NCI-H1048 (cell line): ENCODE data around the gene ING5.
"Not testable (repeated sequence)": the region's sequence is repeated elsewhere in the genome, so short reads cannot be mapped to it uniquely, and the experiment has no call there.

Source experiments
- DNase-seq: peaks from one replicate; lab custom pipeline; 2025; lab: John Stamatoyannopoulos, UW

ING5 gene

DNA sequence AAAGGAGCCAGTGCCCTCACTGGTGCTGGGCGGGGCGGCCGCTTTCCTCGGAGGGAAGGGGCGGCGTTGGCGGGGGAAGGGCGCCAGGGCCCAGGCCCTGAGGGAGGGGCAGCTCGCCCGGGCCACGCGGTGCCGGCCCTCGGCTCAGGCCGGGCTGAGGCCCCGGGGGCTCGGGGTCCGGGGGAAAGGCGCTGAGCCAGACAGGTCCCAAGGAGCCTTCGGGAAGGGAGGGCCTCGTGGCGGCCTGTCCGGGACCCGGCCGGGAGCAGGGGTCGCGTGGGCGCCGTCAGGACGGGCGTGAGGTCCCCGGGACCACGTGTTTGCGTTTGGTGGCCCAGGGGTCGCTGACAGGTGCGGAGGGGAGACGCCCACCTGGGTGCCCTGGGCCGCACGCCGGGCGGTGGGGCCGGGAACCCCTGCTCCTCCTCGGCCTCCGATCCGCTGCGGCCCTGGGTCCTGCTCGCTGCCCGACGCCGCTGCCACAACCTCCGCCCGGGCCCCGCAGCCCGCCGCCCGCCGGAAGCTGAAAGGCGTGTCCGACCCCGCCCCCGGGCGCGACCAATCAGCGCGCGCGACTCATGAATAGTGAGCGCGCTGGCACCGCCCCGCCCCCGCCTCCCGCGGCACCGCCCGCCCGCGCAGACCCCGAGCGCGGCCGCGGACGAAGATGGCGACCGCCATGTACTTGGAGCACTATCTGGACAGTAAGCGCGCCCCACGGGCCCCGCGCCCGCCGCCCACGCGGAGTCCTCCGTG, at the start of gene ING5:
ING5 (plus strand) TSS at position 641 of the 756 bp plus-strand sequence; CDS start at position 668, 27 bp downstream.
- DNase-seq: peak; percentile 79

DNA sequence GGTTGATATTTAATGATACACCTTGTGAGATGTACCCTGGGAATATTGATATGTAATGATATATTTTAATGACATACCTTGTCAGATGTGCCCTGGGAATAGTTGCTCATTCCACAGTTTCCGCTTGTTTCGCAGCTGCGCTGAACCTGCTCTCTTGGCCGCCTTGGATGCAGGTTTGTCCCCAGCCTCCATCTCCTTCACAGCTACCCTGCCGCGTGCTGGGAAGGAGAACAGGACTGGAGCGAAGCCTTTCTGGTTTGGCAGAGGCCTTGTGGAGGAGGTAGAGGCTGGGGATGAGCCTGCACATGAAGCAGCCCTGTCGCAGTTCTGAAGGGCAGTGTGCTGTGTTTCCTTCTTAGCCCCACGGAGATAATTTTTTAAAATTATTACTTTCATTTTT, 49.7 kb upstream of the ING5 start:
- DNase-seq: no peak

DNA sequence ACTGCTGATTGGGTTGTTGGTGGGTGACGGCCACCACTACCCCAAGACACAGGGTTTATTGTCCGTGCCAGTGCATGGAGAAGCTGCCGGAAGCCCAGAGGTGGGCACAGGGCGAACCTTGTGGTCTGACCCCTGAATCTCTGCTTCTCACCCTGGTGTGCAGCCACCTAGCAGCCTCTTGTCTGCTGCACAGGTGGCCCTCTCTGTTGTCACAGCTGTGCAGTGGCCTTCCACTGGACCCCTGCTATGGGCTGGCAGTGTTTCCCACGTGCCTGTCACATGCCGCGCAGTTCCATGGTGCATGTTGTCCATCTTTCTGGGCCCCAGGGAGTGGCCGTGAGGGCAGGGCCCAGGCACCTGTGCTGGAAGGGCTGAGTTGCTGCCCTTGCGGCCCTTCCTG, 49.1 kb upstream of the ING5 start:
- no peak for DNase-seq

DNA sequence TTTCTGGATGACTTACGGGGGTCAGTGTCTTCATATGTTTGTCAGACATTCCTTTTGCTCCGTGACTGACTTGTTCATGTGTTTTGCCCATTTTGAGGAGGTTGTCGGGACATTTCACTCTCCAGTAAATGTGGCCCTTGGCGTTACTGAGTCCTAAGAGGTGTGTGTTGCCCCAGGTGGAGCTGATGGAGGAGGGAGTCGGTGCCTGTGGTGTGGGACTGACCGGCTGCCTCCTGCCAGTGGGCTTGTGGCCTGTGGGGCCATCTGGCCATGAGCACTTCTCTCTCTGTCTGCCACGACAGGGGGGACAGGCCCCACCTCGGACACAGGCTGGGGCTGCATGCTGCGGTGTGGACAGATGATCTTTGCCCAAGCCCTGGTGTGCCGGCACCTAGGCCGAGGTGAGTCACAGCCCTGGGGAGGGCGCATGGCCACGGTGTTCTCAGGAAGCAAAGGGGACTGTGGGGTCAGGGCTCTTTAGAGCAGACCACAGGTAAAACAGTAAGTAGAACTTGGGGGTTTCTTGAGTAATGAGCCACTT, 48.6 kb upstream of the ING5 start:
- no peak for DNase-seq

DNA sequence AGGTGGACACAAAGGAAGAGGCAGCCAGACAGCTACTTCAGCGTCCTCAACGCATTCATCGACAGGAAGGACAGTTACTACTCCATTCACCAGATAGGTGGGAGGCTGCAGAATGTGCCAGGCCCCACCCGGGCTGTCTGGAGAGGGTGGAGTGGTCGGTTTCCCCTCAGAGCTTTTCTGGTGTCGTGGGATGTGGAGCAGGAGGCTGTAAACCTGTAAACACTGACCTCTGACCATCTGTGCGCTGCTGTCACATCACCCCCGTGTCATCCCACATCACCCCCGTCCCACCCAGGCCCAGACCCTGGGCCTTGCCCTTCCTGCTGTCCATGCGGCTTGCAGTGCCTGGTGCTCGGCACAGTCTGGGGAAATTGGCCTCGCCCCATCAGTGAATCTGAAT, 47.3 kb upstream of the ING5 start:
- no peak for DNase-seq

DNA sequence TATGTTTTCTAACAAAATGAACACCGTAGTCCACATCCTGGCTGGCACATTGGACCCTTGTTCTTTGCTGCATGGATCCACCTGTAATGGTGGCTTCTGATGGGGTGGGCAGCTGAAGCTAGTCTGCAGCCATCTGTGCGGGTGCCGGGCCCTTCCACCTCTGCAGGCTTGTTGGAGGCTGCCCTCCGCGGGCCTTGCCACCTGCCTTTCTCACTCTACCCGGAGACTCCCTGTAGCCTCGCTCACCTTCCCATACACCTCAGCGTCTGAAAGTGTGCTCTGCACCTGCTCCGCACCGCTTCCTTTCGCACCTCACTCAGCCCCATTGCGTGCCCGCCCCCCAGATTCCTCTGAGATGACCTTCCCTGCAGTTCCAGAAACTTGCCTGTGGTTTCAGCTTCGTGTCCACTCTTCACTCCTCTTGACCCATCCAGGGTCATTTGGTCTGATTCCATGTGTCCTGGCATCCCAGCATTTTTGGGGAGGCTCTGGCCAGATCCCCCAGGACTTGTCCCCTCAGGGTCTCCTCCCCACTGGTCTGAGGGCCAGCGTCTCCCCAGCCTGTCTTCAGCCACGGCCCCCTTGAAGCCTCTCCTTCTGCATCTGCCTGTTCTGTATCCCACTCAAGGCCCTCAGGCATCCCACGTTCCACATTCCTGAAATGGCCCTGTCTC, 46.2 kb upstream of the ING5 start:
- no peak for DNase-seq

DNA sequence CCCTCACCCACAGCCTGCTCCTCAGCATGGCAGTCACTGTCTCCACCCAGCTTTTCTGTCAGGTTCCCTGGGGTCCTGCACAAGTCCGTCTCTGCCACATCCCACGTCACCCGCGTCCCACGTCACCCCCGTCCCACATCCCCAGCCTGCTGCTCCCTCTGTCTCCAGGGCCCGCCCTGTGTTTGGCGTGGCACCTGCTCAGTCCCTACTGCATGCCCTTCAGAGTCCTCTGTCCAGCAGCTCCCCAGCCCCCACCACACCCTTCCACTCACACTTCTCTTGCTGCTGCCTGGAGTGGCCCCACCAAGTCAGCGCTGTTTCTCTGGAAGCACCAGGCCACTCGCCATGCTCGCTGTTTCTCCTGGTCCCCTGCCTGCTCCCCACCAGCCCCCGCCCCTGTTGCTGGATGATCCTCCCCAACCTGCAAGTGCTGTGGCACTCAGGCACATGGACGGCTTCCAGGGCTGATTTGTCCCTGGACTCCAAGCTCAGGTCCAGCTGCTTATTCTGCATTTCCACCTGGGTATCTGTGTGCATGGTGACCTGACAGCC, 45.6 kb upstream of the ING5 start:
- DNase-seq: no peak

DNA sequence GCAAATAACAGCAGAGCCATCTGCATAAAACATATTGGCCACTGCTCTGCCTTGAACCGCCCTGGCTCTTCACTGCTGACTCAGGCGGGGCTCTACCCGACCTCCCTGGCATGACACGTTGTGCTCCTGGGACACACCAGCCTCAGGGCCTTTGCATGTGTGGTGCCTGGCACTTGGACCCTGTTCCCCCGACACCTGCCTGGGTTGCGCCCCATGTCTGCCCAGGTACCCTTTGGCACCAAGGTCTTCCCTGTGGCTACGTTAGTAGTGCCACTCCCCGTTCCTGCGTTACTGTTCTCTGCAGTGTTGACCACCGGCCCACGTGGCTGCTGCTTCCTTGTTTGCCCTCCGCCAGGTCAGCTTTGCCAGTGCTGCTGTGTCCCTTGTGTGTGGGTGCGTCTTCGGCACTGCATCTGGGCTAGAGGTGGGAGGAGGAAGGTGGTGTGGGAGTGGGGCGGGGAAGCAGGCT, 44.0 kb upstream of the ING5 start:
- no peak for DNase-seq

DNA sequence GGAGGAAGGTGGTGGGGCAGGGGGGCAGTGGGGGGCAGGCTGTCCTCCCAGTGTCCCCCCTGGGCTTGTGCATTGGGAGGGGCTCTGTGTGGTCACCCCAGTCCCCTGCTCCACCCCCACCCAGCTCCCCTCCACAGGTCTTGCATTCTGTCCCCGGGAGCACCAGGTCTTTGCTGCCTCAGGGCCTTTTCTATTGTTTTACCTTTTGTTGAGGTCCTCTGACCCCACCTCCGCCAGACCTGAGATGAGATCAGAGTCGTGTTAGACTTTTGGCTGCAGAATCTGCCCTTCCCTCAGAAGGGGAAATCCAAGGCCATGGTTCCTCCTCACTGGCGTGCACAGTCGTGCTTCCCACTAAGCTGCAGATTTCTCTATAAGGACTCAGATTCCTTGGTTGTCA, 43.5 kb upstream of the ING5 start:
- no peak for DNase-seq

DNA sequence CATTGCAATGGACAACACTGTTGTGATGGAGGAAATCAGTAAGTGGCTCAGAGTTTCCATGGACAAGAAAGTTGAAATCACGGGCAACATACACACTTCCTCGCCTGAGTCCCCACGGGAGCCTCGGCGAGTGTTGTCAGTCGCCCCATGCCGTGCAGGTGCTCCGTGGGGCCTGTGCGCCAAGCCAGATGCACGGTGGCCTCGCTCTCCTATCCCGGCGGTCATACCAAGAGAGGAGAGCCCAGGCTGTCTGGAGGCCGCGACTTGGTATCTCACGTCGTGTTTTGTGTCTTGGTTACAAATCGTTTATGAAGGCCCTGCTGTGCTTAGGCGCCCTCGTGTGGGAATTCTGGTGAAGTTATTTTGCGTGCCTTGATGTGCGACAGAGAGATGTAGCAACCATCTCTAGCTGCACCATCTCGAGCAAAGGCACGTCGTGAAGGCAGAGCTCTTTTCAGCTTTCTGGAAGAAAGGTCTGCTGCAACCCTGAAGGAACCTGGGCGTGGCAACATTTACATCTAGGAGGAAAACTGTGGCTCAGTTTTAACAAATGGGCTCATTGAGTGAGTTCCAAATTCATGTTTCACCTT, 42.6 kb upstream of the ING5 start:
- DNase-seq: peak; percentile 4

DNA sequence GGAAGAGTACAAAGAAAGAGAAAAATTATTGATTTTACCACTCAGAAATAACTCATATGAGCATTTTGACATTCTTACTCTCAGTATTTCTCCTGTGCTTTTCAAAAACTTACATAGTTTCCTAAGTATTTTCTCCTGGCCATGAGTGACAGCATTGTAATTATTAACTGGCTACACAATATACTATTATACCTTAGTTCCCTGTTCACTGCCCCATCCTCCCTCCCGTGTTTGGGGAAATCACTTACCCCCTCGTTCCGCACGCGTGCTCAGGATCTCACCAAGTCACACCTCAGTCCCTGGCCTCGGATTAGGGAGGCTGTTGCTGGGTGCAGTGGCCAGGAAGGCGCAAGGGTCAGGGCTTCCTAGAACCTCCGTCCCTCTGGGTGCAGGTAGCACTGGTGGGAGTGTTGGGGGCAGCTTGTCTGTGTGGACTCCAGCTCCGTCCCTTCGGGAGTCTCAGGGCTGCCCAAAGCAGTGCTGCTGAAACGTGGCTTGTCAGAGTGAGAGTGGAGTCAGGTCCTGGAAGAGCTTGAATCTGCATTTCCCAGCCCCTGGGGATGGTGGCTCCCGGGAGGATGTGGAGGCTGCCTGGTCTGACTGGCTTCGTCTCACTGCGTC, 41.1 kb upstream of the ING5 start:
- no peak for DNase-seq

DNA sequence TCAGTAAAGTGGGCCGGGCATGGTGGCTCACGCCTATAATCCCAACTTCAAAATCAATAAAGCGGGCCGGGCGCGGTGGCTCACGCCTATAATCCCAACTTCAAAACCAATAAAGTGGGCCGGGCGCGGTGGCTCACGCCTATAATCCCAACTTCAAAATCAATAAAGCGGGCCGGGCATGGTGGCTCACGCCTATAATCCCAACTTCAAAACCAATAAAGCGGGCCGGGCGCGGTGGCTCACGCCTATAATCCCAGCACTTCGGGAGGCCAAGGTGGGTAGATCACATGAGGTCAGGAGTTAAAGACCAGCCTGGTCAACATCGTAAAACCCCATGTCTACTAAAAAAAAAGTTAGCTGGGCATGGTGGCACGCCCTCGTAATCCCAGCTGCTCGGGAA, 39.1 kb upstream of the ING5 start:
- not testable (repeated sequence) for DNase-seq

DNA sequence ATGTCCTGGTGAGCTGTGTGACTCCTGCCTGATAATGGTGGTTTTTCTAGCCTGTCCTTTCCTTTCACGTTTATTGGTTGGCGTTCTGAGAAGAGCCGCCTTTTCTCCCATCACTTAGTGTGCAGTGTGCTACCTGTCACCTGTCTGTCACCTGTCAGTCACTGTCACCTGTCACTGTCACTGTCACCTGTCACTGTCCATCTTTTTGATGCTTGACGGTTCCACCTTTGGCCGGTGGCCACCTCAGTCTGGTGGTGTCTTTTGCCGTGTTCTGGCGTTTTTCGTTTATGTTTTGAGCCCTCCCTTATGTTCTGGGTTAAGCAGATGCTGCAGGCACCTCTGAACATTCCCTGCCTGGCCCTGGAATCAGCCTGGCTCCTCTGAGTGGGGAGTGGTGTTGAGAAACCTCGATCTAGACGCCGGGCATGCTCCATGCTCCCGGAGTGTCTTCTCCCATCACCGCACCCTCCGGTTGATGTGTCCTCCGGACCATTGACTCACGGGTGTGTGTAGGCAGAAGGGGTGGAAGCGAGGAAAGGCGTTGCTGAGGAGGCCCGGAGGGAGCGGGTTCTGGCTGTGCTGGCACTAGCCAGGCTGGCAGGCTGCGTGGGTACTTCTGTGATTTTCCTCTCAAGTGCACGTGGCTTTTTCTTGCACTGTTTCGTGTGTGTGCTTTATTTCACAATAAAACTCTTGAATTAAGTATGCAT, 36.0 kb upstream of the ING5 start:
- no peak for DNase-seq

DNA sequence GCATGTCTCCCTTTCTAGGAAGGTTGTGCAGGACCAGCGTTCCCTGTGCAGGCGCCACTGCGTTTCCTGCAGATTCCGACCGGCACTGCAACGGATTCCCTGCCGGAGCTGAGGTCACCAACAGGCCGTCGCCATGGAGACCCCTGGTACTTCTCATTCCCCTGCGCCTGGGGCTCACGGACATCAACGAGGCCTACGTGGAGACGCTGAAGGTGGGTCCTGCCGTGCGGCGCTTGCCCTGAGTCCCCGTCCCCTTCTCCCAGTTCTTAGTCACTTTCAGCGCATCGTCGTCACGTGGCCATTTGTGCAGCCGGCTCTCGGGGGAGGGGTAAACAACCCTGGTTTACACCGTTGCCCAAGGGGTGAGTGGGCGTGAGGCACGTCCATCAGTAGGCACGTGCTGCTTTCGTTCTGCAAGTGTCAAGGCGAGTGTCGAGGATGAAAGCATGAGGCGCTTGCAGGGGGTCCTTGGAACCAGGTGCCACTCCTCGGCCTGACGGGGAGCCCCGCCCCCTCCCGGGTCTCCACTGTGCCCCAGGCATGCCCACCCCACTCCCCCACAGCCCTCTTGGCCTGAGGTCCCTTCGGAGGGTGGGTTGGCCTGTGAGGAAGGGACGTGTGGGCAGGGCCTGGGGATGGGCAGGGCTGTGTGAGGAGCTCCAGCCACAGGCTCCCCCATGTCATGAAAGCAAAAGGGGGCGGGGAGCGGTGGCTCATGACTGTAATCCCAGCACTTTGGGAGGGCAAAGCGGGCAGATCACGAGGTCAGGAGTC, 35.0 kb upstream of the ING5 start:
- no peak for DNase-seq

DNA sequence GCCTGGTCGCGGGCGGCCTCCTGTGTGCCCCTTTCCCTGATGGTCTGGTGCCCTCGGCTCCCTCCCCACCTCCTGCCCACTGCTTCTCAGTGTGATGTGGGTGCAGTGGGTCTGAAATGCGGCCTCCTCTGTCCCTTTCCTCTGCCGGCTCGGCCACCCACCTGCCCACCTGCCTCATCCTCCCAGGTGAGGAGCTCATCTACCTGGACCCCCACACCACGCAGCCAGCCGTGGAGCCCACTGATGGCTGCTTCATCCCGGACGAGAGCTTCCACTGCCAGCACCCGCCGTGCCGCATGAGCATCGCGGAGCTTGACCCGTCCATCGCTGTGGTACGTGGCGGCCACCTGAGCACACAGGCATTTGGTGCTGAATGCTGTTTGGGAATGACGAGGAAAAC, 33.5 kb upstream of the ING5 start:
- DNase-seq: no peak

DNA sequence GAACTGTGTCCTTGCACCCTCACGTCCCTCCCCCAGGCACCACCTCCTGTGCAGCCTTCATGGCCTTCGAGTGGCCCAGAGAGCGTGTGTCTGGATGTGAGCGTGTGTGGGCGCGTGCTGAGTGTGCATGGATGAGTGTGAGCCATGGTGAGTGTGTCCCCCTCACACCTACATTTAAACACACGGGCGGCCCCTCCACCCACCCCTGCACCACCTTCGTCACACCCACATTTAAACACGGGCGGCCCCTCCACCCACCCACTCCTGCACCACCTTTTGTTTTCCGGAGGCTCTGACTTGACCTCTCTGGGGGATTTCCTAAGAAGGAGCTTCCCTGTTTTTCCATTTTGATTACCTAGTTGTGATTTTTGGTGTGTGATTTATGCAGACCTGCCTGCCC, 33.0 kb upstream of the ING5 start:
- DNase-seq: no peak

DNA sequence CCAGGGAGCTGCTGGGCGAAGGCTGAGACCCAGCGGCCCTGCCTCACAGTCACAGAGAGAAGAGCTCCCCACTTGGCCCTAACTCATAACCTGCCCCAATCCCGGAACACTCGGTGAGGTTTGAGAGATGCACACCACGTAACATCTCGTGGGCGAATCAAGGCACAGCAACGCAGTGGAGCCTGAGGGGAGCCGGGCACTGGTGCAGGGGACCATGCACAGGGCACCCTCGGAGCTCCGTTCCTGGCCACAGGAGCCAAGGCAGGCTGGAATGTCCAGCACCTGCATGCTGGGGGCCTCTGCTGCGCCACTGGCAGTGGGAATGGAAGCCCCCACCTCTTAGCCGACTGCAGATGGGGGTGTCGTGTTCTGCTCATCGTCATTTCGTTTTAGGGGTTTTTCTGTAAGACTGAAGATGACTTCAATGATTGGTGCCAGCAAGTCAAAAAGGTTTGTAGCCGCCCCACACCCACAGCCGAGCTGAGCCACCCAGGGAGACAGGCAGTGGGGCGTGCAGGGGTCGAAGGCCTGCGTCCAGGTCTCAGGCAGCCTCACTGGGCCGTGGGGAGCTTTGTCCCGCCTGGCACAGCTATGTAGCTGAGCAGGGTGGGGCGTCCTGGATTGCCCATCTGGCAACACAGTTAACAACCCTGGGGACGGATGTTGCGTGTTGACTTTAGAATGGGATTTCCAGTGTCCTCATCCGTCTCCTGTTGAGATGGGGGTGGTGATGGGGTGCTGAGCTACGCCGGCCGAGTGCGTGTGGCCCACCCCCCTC, 31.3 kb upstream of the ING5 start:
- DNase-seq: no peak

DNA sequence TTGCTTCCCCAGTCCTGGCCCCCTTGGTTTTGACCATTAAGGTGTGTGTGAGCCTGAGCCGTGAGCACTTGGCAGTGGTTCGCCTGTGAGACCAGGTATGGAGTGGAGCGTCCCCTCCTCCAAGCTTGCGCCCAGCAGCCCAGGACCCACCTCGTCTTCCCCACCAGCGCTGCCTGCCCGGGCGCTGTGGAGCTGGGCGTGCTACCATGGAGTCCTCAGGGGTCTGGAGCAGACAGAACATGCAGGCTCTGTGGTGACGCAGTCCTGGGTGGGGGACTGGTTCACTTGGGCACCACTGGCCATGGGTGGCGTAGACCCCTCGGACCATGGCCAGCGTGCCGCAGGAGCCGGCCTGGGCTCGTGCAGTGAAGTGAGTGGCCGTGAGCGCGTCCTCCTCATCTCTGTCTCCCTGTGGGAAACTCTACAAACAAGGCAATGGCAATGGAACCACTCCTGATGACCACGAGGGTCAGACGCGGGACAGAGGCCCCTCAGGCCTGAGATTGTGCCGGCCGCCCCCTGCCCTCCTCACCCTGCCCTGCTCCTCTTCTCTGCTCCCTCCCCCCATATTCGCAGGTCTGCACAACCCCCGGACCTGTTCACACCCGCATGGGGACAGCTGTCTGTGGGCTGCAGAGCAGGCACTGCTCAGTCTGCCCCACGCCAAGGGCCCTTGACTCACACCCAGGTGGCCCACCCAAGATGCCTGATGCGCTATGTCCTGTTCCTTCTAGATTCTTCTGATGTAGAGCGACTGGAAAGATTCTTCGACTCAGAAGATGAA, 30.2 kb upstream of the ING5 start:
- no peak for DNase-seq
